Measurements from ENCODE around the gene APBB1. TPM values are rescaled to one million over a fixed set of nuclear protein-coding genes. Genes with fewer than 3 reads are reported as not detected.

The APBB1 gene
- total RNA-seq, 1 experiment from 2014 or later = 5.2 TPM

GRCh38 chr11:6351782-6352382 is 67.0 kb downstream of the APBB1 start:
- DNase-seq (ENCODE audit: low spot score) = no peak

DNA sequence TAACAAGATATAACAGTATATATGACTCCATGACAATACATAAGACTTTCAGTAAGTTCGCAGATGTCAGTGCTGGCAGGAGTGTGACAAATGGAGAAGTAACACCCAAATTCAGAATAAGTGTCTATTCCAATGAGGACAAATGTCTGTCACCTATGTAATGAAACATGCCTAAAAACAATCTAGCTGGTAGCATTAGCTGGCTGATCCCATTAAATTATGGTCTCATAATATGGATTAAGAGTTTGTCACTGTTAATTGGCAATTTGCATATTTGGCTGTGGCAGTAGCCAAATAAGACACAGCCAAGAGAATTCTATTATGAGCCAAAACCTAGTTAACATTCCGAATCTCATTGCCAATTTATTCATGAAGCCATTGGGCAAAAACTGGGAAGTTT is 68.4 kb downstream of the APBB1 start:
- no peak for DNase-seq (ENCODE audit: low spot score)

GRCh38 chr11:6350043-6350442 is 68.9 kb downstream of the APBB1 start:
- DNase-seq (ENCODE audit: low spot score) = no peak

DNA sequence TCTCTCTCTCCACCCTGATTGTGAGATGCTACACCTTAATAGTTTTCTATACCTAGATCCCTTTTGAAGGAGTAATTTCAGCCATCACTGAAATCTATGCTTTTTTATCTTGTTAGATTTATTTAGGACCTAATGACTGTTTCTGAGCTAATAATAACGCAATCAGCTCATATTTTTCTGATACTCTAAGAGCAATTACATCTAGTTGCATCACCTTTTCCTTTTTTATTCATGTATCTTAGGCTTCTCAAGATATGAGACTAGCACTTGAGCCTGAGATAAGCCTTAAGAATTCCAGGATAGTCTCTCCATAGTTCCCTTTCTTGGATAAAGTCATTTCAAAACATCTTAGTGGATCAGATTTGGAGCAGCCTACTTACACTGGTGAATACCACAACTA is 73.5 kb downstream of the APBB1 start:
- DNase-seq (ENCODE audit: low spot score) = no peak

Other genes starting within 250 kb of the APBB1 start
- not detected in 2 replicates for gene OR52B2, start 248.8 kb downstream of the APBB1 start, total RNA-seq (2014; rRNA removed; shearing (Covaris generic))
- gene OR52W1, start 219.9 kb downstream of the APBB1 start, total RNA-seq (2014; rRNA removed; shearing (Covaris generic)) = not detected in 2 replicates
- gene C11orf42, start 213.5 kb downstream of the APBB1 start, total RNA-seq (2014; rRNA removed; shearing (Covaris generic)) = not detected in 2 replicates
- 5.0 and 7.1 TPM in 2 replicates for gene FHIP1B, start 184.5 kb downstream of the APBB1 start, total RNA-seq (2014; rRNA removed; shearing (Covaris generic))
- not detected in 2 replicates for gene CNGA4, start 180.0 kb downstream of the APBB1 start, total RNA-seq (2014; rRNA removed; shearing (Covaris generic))
- not detected in 2 replicates for gene CCKBR, start 159.3 kb downstream of the APBB1 start, total RNA-seq (2014; rRNA removed; shearing (Covaris generic))
- 0.27 and 0.41 TPM in 2 replicates for gene CAVIN3, start 98.6 kb downstream of the APBB1 start, total RNA-seq (2014; rRNA removed; shearing (Covaris generic))
- 44.5 and 80.7 TPM in 2 replicates for gene SMPD1, start 28.6 kb downstream of the APBB1 start, total RNA-seq (2014; rRNA removed; shearing (Covaris generic))
- gene HPX, start 21.9 kb upstream of the APBB1 start, total RNA-seq (2014; rRNA removed; shearing (Covaris generic)) = 0.72 TPM in 1 of 2 replicates, not detected in the other
- gene TRIM3, start 54.8 kb upstream of the APBB1 start, total RNA-seq (2014; rRNA removed; shearing (Covaris generic)) = 10.6 and 15.1 TPM in 2 replicates
- 83.1 and 92.4 TPM in 2 replicates for gene ARFIP2, start 62.2 kb upstream of the APBB1 start, total RNA-seq (2014; rRNA removed; shearing (Covaris generic))
- 44.4 and 45.7 TPM in 2 replicates for gene TIMM10B, start 62.4 kb upstream of the APBB1 start, total RNA-seq (2014; rRNA removed; shearing (Covaris generic))
- 0.90 and 1.2 TPM in 2 replicates for gene DNHD1, start 78.2 kb upstream of the APBB1 start, total RNA-seq (2014; rRNA removed; shearing (Covaris generic))
- 20.7 and 21.6 TPM in 2 replicates for gene RRP8, start 184.5 kb upstream of the APBB1 start, total RNA-seq (2014; rRNA removed; shearing (Covaris generic))
- 139 and 144 TPM in 2 replicates for gene ILK, start 184.7 kb upstream of the APBB1 start, total RNA-seq (2014; rRNA removed; shearing (Covaris generic))
- 96.9 and 142 TPM in 2 replicates for gene TAF10, start 193.1 kb upstream of the APBB1 start, total RNA-seq (2014; rRNA removed; shearing (Covaris generic))
- 26.3 and 29.1 TPM in 2 replicates for gene TPP1, start 200.3 kb upstream of the APBB1 start, total RNA-seq (2014; rRNA removed; shearing (Covaris generic))
- gene DCHS1, start 236.7 kb upstream of the APBB1 start, total RNA-seq (2014; rRNA removed; shearing (Covaris generic)) = 0.08 and 0.19 TPM in 2 replicates

Data from H4 (cell line).